ENCODE results near the gene RTP4. TPM values are rescaled to one million over a fixed set of nuclear protein-coding genes. Genes with fewer than 3 reads are reported as not detected.
A peak's percentile ranks its signal among the peaks of the same experiment; 100 is the strongest.

The RTP4 gene
- total RNA-seq, 2 donors from 2014 or later: 1.7 to 2.4 TPM

DNA sequence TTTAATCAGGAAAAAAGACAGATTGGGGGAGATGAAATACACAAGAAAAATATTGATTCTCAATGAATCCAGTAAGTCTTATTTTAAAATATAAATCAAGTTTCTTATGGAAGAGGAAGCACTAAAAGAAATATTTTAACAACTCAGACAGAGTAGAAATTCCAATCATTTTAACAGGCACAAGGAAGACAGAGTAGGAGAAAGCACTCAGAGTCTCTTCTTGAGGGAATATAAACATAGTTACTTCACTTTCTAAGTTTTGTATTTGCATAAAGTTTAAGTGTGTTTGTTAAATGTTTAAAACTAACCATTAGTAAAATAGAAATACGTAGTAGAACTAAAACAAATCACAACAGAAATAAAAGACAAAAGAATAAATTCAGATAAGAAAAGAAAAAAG lies 24.5 kb upstream of the RTP4 start:
- peaks cover 36% of the 10 kb centered on the region for H3K27me3 Mint-ChIP-seq
- no peak overlapping the region for H3K27ac Mint-ChIP-seq
- no peaks in the 10 kb centered on the region for H3K9me3 ChIP-seq (ENCODE audit: control insufficient read depth, low read length, poor library complexity, severe bottlenecking)
- no peaks in the 10 kb centered on the region for H3K4me1 Mint-ChIP-seq
- DNase-seq: no peak
- no peak overlapping the region for H3K4me3 Mint-ChIP-seq
- H3K36me3 Mint-ChIP-seq (ENCODE audit: low read depth): no peaks in the 10 kb centered on the region
- ATAC-seq: no peak

DNA sequence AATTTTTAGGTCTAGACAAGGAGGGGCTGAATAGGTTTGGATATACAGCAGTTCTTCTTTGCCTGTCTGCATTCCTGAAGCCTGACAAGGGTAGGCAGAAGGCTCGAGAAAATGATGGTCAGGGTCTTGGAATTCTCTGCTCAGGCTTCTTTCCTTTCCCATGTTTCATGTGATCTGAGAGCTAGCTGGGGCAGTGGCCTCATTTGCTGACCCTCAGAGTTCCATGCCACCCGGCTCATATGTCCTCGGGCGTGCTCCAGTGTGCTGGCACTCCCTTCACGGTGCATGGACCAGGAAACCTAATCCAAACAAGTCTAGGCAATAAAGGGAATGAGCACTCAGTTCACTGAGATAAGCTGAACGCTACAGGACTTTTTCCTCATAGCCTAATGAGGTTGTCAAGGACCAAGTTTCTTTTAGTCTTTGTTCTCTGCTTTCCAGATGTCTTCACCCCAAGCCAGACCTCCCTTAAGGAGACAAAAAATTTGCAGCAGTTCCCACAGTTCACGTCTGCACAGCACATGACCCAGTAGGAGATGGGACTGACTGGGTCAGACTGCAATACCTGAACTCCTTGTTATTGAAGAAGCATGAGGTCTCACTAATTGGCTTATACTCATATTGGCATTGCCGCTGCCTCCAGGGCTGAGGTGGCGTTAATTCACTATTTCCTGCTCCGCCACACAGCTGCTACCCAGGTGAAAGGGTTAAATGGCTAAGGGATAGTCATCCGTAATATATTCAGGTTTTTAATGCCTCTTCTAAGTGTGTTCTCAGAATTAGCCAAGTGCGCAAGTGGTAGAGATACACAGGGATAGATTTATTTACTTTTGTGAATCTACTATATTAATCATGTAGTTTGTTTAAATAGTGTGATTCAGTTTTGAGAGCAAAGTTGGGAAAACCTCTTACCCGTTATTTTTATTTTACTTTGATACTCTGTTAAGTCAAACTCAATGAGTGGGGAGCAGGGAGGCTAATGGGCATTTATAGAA lies 15.3 kb upstream of the RTP4 start:
- DNase-seq: no peak
- Mint-ChIP-seq H3K27me3 (no peaks in the 10 kb centered on the region), H3K4me3 (no peak overlapping the region), H3K4me1 (no peaks in the 10 kb centered on the region), H3K36me3 (ENCODE audit: low read depth) (no peaks in the 10 kb centered on the region), H3K27ac (no peak overlapping the region)
- no peaks in the 10 kb centered on the region for H3K9me3 ChIP-seq (ENCODE audit: control insufficient read depth, low read length, poor library complexity, severe bottlenecking)
- ATAC-seq: no peak

DNA sequence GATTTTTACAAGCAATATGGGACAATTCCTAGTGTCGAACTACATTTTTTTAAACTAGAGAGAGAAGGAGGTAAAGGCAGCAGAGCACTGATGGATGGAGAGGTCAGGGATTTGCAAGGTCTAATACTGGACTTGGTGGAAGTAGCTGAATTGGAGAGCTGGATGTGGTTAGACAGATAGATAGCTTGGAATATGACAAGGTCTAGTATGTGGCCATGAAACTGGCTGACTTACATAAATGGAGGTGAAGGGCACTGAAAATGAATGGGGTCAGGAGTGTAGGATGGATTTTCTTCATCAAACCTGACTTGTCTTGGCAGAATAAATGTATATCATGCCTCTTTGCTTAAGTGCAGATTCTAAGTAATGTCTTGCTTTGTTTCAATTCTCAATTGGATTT lies 10.1 kb upstream of the RTP4 start:
- no peak overlapping the region for H3K4me3 Mint-ChIP-seq
- no peak for DNase-seq
- ATAC-seq: no peak
- H3K27ac Mint-ChIP-seq: no peak overlapping the region
- H3K36me3 Mint-ChIP-seq (ENCODE audit: low read depth): peaks cover 2% of the 10 kb centered on the region
- H3K4me1 Mint-ChIP-seq: no peaks in the 10 kb centered on the region
- H3K27me3 Mint-ChIP-seq: peaks cover 6% of the 10 kb centered on the region
- no peaks in the 10 kb centered on the region for H3K9me3 ChIP-seq (ENCODE audit: control insufficient read depth, low read length, poor library complexity, severe bottlenecking)

DNA sequence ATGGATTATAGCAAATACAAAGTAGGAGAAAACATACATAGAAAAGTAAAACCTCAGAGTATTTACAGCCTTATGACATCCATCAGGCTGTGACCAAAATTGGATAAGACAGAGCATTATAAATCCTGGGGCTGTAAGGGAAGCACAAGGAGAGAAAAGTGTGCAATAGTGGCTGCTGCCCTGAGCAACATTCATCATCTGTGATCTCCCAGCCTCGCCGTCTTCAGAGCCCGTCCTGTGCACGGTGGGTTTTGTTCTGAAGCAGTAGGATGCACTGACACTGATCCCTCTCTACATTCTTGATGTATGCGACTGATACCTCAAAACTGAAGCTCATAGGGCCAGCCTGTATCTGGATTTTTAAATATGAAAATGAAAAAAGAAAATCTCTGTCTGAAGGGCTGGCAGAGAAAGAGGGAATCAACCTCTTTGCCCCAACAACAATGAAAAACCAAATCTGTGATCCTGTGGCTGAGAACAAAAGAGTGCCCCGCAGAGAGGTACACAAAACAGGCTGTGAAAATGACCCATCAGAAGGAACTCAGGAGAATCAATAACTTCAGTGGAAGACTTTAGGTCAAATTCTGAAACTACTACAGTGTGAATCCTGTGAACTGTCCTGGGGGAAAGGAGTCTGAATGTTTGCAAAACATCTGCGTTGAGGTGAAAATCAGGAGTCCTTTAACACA lies 8.2 kb upstream of the RTP4 start:
- Mint-ChIP-seq H3K36me3 (ENCODE audit: low read depth) (peaks cover 2% of the 10 kb centered on the region), H3K4me3 (no peak overlapping the region), H3K27me3 (peaks cover 6% of the 10 kb centered on the region), H3K27ac (no peak overlapping the region), H3K4me1 (no peaks in the 10 kb centered on the region)
- no peak for ATAC-seq
- no peaks in the 10 kb centered on the region for H3K9me3 ChIP-seq (ENCODE audit: control insufficient read depth, low read length, poor library complexity, severe bottlenecking)
- no peak for DNase-seq

DNA sequence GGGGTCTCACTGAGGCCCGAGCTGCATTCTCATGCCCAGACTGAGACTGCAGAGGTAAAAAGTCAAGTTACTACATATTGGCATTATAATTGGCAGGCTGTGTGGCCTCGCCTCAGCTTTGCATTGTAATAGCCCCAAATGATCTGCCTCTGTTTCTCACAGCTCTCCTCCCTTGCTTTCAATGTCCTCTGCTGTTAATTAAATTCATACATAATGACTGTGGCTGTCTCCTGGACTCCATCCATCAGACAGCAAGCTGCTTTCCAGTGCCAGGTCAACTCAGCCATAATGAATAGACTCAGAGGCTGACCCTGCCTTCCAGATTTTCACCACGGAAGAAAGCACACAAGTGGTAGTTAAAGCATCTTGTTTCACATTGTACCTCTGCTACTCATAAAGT lies 7.6 kb upstream of the RTP4 start:
- H3K4me1 Mint-ChIP-seq: no peaks in the 10 kb centered on the region
- DNase-seq: no peak
- peaks cover 2% of the 10 kb centered on the region for H3K36me3 Mint-ChIP-seq (ENCODE audit: low read depth)
- peaks cover 6% of the 10 kb centered on the region for H3K27me3 Mint-ChIP-seq
- no peak for ATAC-seq
- no peak overlapping the region for H3K27ac Mint-ChIP-seq
- H3K4me3 Mint-ChIP-seq: no peak overlapping the region
- no peaks in the 10 kb centered on the region for H3K9me3 ChIP-seq (ENCODE audit: control insufficient read depth, low read length, poor library complexity, severe bottlenecking)

DNA sequence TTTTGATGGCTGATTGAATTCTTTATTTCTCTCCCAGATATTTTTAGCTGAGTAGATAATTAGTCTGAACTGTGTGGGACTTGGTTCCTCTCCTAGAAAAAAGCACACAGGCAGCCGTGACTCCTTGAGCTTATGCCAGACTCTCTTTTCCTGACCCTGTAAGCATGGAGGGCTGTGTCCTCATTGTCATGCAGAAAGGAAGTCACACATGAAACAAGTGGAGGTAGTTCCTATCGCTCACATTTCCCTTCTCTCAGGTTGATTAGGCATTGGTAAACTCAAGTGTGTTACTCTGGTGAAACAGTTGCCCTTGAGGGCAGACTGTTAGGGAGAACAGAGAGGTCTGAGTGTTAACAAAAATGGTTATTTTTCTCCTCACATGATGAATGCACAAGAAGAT lies 6.3 kb upstream of the RTP4 start:
- ATAC-seq (no peak), DNase-seq (no peak)
- H3K4me3 Mint-ChIP-seq: no peak overlapping the region
- peaks cover 2% of the 10 kb centered on the region for H3K36me3 Mint-ChIP-seq (ENCODE audit: low read depth)
- peaks cover 6% of the 10 kb centered on the region for H3K27me3 Mint-ChIP-seq
- H3K9me3 ChIP-seq (ENCODE audit: control insufficient read depth, low read length, poor library complexity, severe bottlenecking): no peaks in the 10 kb centered on the region
- H3K27ac Mint-ChIP-seq: no peak overlapping the region
- no peaks in the 10 kb centered on the region for H3K4me1 Mint-ChIP-seq

DNA sequence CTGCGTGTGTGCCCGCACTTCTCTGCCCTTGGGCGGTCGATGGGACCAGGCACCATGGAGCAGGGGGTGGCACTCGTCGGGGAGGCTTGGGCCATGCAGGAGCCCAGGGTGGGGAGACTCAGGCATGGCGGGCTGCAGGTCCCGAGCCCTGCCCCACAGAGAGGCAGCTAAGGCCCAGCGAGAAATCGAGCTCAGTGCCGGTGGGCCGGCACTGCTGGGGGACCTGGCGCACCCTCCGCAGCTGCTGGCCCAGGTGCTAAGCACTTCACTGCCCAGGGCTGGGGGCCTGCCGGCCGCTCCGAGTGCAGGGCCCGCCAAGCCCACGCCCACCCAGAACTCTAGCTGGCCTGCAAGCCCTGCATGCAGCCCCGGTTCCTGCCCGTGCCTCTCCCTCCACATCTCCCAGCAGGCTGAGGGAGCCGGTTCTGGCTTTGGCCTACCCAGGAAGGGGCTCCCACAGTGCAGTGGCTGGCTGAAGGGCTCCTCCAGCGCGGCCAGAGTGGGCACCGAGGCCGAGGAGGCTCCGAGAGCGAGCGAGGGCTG lies 553 bp upstream of the RTP4 start:
- DNase-seq: no peak
- Mint-ChIP-seq H3K4me1 (peaks cover 25% of the 10 kb centered on the region), H3K27me3 (no peaks in the 10 kb centered on the region), H3K36me3 (ENCODE audit: low read depth) (peaks cover 7% of the 10 kb centered on the region), H3K4me3 (peak overlapping the region; percentile 91), H3K27ac (peak overlapping the region; percentile 97)
- H3K9me3 ChIP-seq (ENCODE audit: control insufficient read depth, low read length, poor library complexity, severe bottlenecking): no peaks in the 10 kb centered on the region
- no peak for ATAC-seq

DNA sequence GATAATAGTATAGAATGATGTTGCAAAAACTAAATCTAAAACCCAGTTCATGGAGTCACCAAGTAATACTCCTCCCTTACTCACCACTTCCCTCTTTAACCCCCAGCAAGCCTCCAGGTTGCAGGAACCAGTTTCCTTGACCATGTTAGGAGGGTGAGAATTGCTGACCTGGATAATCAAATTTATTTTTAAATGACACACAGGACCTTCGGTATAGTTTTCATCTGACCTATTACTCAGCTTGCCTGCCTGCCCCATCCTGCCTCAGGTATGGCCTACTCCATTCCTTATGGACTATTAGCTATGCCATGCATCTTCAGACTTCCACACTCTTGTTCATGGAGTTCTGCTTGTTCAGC lies 883 bp downstream of the RTP4 start:
- H3K4me3 Mint-ChIP-seq: peak overlapping the region; percentile 91
- H3K36me3 Mint-ChIP-seq (ENCODE audit: low read depth): peaks cover 7% of the 10 kb centered on the region
- ATAC-seq (peak; percentile 20), DNase-seq (no peak)
- no peaks in the 10 kb centered on the region for H3K27me3 Mint-ChIP-seq
- H3K9me3 ChIP-seq (ENCODE audit: control insufficient read depth, low read length, poor library complexity, severe bottlenecking): no peaks in the 10 kb centered on the region
- H3K4me1 Mint-ChIP-seq: peaks cover 25% of the 10 kb centered on the region
- peak overlapping the region; percentile 97 for H3K27ac Mint-ChIP-seq

DNA sequence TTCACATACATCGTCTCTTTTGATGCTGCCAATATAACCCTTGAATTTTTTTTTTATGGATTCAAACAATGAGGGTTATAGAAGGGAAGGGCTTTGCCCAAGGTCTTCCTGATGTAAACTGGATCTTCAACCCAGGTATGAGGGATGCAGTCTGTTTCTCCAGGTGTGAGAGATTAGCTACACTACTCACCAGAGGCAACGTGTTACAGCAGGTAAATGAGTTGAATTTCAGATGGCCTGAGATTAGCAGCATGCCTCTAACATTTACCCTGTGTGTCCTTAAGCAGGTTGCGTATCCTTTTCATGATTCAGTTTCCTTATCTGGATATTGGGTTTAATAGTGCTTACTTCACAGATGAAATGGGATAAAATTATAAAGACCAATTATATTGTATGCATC lies 1.9 kb downstream of the RTP4 start:
- no peak for ATAC-seq
- no peak for DNase-seq
- H3K9me3 ChIP-seq (ENCODE audit: control insufficient read depth, low read length, poor library complexity, severe bottlenecking): no peaks in the 10 kb centered on the region
- Mint-ChIP-seq H3K4me1 (peaks cover 25% of the 10 kb centered on the region), H3K27ac (peak overlapping the region; percentile 97), H3K27me3 (no peaks in the 10 kb centered on the region), H3K4me3 (peak overlapping the region; percentile 91), H3K36me3 (ENCODE audit: low read depth) (peaks cover 7% of the 10 kb centered on the region)

DNA sequence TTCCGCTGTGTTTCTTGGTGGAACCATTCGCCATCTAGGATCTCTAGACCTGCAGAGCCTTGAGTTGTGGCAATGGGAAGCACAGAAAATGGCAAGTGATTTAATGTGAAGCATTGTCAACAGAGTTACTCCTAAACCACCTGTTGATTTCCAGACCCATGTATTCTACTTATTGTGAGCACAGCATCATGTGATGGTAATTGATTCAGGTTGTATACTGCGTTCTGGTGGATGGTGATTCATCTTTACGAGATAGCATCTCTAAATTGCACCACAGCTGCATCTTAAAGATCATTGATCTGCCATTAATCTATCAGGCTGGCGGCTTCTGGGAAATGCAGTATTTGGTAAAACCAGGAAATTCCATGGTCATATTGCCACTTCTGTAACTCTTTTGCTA lies 7.4 kb downstream of the RTP4 start:
- H3K4me1 Mint-ChIP-seq: peaks cover 5% of the 10 kb centered on the region
- no peaks in the 10 kb centered on the region for H3K9me3 ChIP-seq (ENCODE audit: control insufficient read depth, low read length, poor library complexity, severe bottlenecking)
- DNase-seq (no peak), ATAC-seq (no peak)
- H3K27ac Mint-ChIP-seq: no peak overlapping the region
- no peak overlapping the region for H3K4me3 Mint-ChIP-seq
- H3K27me3 Mint-ChIP-seq: no peaks in the 10 kb centered on the region
- H3K36me3 Mint-ChIP-seq (ENCODE audit: low read depth): peaks cover 7% of the 10 kb centered on the region

DNA sequence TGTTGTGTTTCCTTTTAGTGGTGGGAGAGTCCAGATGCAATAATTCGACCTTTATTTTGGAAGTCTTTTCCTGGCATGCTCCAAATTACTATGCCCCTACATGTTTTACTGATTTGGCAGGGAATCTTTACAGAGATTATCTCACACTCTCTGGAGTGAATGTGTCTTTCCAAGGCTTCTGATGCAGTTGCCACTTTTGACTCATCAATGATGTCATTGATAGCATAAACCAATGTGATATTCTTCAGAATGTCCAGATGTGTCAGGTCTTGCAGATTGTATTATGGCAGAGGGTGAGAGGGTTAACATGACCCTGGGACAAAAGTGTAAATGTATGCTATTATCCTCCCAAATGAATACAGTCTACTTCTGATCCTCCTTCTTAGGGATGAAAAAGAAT lies 9.7 kb downstream of the RTP4 start:
- DNase-seq (no peak), ATAC-seq (no peak)
- Mint-ChIP-seq H3K4me3 (no peak overlapping the region), H3K27me3 (no peaks in the 10 kb centered on the region), H3K4me1 (no peaks in the 10 kb centered on the region), H3K36me3 (ENCODE audit: low read depth) (no peaks in the 10 kb centered on the region), H3K27ac (no peak overlapping the region)
- no peaks in the 10 kb centered on the region for H3K9me3 ChIP-seq (ENCODE audit: control insufficient read depth, low read length, poor library complexity, severe bottlenecking)

DNA sequence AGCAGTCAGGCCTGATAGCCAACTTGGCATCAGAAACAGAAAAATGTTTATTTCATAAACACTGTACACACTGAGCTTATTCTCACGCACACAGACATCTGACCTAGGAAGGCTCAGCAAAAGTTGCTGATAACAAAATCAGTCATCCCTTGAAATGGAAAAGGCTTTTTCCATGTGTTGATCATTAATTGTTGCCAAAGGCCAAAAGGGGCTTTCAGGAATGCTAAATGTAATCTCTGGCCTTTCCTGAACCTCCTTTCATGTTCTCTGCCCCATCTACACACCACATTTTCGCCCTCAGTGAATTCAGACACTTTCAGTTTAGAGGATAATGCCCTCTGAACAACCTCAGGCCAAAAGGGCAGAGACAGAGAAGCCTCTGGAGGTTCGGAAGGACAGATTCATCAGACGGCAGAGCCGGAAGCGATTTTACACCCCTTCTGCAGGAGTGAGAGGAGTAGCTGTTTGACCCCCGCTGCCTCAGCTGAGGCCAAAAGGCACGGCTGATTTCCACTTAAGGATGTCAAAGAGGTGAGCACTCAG lies 14.5 kb downstream of the RTP4 start:
- no peaks in the 10 kb centered on the region for H3K27me3 Mint-ChIP-seq
- ATAC-seq (no peak), DNase-seq (no peak)
- H3K4me3 Mint-ChIP-seq: no peak overlapping the region
- H3K27ac Mint-ChIP-seq: no peak overlapping the region
- H3K4me1 Mint-ChIP-seq: no peaks in the 10 kb centered on the region
- no peaks in the 10 kb centered on the region for H3K9me3 ChIP-seq (ENCODE audit: control insufficient read depth, low read length, poor library complexity, severe bottlenecking)
- peaks cover 3% of the 10 kb centered on the region for H3K36me3 Mint-ChIP-seq (ENCODE audit: low read depth)

DNA sequence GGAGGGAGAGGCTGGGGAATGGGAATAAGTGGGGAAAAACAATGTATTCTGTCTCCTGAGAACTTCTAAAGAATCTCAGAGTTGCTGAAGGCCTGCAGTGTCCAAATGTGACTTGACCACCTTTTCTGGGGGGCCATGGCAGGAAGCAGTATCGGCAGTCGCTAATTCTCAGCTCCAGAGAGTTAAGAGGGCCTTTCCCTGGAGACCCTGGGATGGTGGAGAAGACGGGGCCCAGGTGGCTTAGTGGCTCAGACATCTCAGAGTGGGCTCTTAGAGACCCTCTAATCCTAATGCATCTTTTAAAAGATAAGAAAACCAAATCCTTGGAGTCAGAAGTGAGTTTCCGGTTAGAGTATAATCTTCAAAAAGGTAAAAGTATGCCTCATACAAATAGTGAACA lies 15.1 kb downstream of the RTP4 start:
- Mint-ChIP-seq H3K27ac (no peak overlapping the region), H3K36me3 (ENCODE audit: low read depth) (peaks cover 3% of the 10 kb centered on the region), H3K27me3 (no peaks in the 10 kb centered on the region), H3K4me3 (no peak overlapping the region), H3K4me1 (no peaks in the 10 kb centered on the region)
- no peak for DNase-seq
- no peaks in the 10 kb centered on the region for H3K9me3 ChIP-seq (ENCODE audit: control insufficient read depth, low read length, poor library complexity, severe bottlenecking)
- no peak for ATAC-seq
